Right lobe of liver (tissue), 4 donors: ENCODE data around the gene CHST1.

Experiments used
- CTCF ChIP-seq, 4 donors: fragments of 200-600 bp in 3 of 4; fragments of 450-650 bp in 1 of 4; IDR thresholded peaks; one replicate each; pipeline versions ENCODE4 v1.5.1 to v1.8.0; 2016 to 2022; ENCODE audit warnings: antibody characterized with exemption in 4 of 4, mild to moderate bottlenecking in 2 of 4
- POLR2A ChIP-seq: fragments of 450-650 bp; IDR thresholded peaks from one replicate; pipeline ENCODE4 v1.6.1; 2017; ENCODE audit warnings: antibody characterized with exemption, mild to moderate bottlenecking
- donor health status: DM: no; HTN: no; CAD: no.
- donor health status: DM: no; HTN: no; CAD: no.
- donor health status: DM: no; HTN: yes; CAD: no.

GRCh38 chr11:45615182-45615792 is 50.1 kb downstream of the CHST1 start:
- TF ChIP-seq CTCF (IDR thresholded peaks at IDR 0.05) (peak in 1 of 4 donors; percentile 9), POLR2A (no peak)
